GM12801 (cell line): ENCODE results near the gene GSE1.

ENCODE experiments used
- TF ChIP-seq, protein P1 (sequence below): IDR thresholded peaks from one replicate; pipeline ENCODE4 v1.5.1; 2011; ENCODE audit warnings: control low read depth; ENCODE audit not compliant: insufficient read length; ENCODE audit errors: extremely low read depth

GSE1 gene

DNA sequence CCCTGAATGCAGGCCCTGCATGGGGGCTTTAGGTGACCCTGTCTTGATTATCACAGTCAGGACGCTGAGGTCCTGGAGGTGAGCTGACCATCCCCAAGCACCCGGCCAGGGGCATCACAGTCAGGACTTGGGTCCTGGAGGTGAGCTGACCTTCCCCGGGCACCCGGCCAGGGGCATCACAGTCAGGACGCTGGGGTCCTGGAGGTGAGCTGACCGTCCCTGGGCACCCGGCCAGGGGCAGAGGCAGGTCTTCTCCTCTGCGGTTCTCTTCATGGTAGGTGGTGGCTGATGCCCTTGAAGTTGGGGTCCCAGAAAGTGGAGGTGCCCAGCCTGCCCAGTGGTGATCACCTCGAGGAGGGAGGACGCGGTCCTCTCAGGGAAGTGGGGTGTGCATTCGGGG is 36.2 kb upstream of the GSE1 start:
- TF ChIP-seq, protein P1, sequence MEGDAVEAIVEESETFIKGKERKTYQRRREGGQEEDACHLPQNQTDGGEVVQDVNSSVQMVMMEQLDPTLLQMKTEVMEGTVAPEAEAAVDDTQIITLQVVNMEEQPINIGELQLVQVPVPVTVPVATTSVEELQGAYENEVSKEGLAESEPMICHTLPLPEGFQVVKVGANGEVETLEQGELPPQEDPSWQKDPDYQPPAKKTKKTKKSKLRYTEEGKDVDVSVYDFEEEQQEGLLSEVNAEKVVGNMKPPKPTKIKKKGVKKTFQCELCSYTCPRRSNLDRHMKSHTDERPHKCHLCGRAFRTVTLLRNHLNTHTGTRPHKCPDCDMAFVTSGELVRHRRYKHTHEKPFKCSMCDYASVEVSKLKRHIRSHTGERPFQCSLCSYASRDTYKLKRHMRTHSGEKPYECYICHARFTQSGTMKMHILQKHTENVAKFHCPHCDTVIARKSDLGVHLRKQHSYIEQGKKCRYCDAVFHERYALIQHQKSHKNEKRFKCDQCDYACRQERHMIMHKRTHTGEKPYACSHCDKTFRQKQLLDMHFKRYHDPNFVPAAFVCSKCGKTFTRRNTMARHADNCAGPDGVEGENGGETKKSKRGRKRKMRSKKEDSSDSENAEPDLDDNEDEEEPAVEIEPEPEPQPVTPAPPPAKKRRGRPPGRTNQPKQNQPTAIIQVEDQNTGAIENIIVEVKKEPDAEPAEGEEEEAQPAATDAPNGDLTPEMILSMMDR, result no peak

DNA sequence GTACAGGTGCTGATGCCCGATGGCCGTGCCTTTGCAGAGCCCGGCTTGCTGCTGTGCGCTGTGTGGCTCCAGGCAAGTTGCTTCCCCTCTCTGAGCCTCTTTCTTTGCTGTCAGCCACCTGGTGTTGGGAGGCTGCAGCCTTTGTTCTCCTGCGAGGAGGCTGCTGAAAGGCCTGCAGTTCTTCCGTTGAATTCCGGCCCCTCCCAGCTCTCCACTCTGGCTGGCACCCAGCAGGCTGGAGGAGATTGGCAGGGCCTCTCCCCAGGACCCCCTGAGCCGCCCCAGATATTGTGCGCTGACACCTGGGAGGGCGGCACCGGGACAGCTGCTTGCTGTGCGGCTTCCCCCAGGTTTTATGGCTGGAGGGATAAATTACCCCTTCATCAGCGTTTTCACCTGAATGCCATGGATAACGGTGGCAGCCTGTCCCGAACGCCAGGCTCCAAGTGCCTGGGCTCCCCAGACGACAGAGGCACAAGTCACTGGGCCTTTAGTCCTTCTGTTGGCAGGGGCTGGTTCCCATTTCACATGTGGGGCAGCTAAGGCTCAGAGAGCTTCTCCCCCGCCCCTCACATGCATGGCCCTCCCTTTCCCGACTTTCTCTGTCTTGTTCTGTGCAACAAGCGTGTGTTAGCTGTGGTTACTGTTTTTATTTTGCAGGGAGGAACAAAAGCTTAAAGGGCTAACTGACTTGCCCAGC is 35.1 kb upstream of the GSE1 start:
- TF ChIP-seq, protein P1, result no peak

DNA sequence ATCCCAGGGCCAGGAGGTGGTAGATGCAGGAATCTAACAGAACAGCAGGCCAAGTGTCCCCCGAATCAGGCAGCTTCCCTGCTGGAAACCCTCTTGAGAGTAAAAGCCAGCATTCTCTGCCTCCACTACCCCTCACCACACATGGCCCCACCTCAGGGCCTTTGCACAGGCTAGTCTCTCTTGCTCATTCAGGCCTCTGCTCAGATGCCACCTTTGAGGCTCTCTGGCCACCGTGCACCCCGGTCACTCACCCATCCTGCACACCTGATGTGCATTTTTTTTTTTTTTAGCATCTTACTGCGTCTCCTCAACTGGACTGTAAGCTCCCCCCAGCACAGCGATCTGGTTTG is 34.5 kb upstream of the GSE1 start:
- TF ChIP-seq, protein P1, result no peak

DNA sequence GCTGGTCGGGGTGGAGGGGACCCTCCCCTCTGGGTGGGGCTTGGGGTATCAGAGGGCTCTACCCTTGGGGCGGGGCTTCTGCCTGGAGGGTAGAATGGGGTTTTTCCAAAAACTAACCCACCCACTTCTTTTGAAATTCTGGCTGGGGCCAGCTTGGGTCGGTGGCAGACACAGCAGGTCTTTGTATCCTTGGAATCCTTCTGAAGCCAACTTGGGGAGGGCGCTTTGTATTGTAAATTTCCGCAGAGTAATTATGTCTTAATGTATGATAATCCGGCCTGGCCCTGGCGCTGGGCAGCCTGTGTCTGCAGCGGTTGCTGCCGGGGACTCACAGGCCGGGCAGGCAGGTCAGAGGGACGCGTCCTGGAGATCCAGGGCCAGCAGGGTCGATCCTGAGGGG is 33.9 kb upstream of the GSE1 start:
- TF ChIP-seq, protein P1, result no peak

DNA sequence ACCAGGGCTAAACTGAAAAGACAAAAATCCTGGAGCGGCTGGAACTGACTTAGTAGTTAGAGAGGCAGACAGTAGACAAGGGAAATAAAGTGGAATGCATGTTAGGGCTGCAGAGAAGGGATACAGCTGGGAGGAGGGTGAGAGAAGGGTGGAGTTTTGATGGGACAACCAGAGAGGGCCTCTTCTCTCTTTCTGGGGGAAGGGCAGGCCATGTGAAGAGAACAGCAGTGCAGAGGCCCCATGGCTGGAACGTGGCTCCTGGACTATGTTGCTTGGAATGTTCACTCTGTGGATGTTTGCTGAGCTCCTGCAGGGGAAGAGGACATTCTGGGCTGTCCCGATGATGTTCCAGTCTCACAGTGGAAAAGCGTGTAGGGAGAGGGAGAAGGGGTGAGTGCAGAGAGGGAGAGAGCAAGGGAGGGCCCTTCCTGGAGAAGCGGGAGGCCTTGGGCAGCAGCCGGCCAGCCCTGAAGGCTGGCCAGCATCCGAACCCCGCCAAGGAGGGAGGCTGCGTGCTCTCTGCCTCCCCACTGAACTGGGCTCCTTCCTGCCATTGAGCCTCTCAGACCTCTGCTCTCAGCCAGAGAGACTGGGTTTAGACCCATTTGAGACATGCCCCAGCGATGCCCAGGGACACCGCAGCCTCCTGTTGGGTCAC is 33.1 kb upstream of the GSE1 start:
- TF ChIP-seq, protein P1, result no peak

DNA sequence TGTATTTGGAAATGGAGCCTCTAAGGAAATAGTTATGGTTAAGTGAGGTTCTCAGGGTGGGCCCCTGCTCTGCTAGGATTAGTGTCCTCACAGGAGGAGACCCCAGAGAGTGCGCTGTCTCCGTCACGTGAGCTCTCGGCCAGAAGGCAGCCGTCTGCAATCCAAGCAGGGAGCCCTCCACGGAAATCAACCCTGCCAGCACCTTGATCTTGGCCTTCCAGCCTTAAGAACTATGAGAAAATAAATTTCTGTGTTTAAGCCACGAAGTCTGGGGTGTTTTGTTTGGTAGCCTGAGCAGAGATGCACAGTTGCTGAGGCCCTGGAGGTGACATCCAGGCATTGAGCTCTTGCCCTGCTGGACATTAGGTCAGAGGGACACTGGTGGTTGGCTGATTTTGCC is 32.4 kb upstream of the GSE1 start:
- TF ChIP-seq, protein P1, result no peak

DNA sequence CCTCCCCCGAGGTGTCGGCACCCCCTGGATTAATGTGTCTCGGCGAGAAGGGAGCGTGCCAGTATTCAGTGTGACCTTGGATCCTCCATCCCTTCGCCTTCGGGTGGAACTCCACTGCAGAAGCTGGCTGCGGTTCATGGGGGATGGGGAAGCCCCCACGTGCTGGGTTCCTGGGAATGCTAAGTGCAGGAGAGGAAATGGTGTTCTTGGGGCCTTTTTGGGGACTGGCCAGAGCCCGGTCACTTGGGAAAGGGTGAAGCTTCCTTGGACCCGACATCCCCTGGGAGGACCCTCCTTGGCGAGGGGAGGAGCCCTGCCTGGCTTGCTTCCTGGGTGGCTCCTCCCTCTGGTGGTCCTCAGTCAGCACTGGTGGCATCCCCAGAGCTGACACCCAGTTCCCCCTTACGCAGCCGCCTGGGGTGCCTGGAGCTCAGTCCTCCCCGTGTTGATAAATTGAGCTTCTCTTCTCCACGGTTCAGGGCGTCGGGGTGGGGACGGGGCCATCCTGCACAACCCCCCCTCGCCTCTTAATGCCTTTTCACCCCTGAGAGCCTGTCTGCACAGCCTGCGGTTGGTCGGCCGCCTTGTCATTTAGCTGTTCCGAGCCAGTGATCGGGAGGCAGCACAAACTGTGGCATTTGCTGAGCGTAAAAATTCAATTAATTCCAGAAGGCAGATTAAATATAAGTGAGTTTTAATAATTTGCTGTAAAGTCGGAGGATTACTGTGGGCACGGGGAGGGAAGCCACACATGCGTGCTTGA is 30.7 kb upstream of the GSE1 start:
- TF ChIP-seq, protein P1, result no peak
